Fibroblast of skin of left biceps (primary cell): Measurements from ENCODE around the gene SLMAP.

ENCODE experiments used
- DNase-seq, 2 experiments: peaks; one replicate each; pipeline ENCODE4 v3.0.0-alpha.2; 2013; ENCODE audit warnings: low read depth in 2 of 2

Gene SLMAP

GRCh38 chr3:57961828-57962447 lies 205.8 kb downstream of the SLMAP start:
- no peak for DNase-seq

- DNase-seq: no peak
Observed at GRCh38 chr3:57962448-57962834, 206.3 kb downstream of the SLMAP start.

- DNase-seq: no peak
Observed at GRCh38 chr3:57963811-57964346, 207.8 kb downstream of the SLMAP start.

- no peak for DNase-seq
Observed at GRCh38 chr3:57966829-57967228, 210.7 kb downstream of the SLMAP start.

- DNase-seq: no peak
Observed at GRCh38 chr3:57967590-57967989, 211.5 kb downstream of the SLMAP start.

GRCh38 chr3:57968501-57968900 lies 212.4 kb downstream of the SLMAP start:
- no peak for DNase-seq

GRCh38 chr3:57971975-57972374 lies 215.9 kb downstream of the SLMAP start:
- DNase-seq: no peak

GRCh38 chr3:57972531-57973111 lies 216.5 kb downstream of the SLMAP start:
- DNase-seq: no peak

- no peak for DNase-seq
Observed at GRCh38 chr3:57973715-57974477, 217.8 kb downstream of the SLMAP start.

- DNase-seq: peak; percentile 92 to 93
Observed at GRCh38 chr3:57974796-57975388, 218.8 kb downstream of the SLMAP start.

- no peak for DNase-seq
Observed at GRCh38 chr3:57977818-57978235, 221.7 kb downstream of the SLMAP start.

GRCh38 chr3:57978316-57978715 lies 222.2 kb downstream of the SLMAP start:
- no peak for DNase-seq
